ENCODE measurements around the gene WFIKKN2.
A peak's percentile ranks its signal among the peaks of the same experiment; 100 is the strongest.

The WFIKKN2 gene

DNA sequence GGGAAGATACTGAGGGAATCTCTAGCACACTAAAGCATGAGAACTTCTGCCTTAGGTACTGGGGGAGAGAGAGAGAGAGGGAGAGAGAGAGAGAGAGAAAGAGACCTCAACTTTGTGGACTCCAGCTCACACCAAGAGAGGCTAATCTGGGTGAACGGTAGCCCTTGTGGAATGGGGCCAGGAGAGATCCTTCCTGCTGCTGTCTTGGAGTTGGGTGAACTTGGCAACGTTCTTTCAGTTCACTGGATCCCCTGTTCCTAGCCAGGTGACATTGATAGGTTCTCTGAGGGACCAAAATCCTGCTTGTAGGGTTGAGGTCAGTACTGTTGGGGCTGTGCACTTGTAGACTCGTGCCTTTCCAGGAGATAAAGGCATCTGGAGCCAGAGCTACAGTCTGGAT is 26.5 kb upstream of the WFIKKN2 start:
- no peak for DNase-seq

DNA sequence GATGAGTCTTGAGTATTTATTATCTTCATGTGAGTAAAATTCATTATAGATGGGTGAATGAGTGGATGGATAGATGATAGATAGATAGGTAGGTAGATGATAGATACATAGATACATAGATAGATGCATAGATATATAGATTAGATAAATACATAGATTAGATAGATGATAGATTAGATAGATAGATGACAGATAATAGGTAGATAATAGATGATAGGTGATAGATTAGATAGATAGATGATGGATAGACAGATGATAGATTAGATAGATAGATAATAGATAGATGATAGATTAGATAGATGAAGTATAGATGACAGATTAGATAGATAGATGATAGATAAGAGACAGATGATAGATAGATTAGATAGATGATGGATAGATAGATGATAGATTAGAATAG is 21.8 kb upstream of the WFIKKN2 start:
- no peak for DNase-seq

DNA sequence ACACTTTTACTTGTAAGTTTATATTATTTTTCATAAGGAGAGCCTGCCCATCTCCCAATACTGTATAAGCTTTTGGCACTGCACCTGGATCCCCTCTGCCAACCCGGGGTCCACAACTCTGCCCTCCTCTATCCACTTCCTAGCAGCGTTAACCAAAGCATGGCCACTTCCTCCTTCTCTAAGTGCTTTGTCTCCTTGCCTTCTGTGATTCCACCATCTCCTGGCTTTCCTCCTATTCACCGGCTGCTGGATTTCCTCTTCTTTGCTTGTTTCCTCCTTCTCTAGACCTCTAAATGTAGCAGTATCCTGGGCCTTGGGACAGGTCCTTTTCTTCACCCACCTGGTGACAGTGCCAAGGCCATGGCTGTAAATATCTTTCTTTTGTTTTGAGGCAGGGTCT is 20.0 kb upstream of the WFIKKN2 start:
- DNase-seq = no peak

DNA sequence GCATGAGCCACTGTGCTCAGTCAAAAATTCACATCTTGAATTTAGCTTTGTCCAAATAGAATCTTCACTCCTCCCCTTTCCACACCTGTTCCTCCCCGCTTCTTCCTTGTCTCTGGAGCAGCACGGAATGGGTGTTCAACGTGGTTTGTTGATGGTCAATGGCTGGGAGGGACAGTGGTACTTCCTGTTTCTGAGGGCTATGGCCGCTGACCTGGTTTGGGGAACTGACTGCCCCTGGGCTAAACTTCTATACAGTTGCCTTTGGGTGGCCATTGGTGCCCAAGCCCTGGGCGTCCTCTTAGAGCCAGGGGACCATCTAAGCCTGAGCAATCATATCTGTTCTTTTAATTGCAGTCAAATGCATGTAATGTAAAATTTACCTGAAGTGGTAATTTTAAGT is 19.1 kb upstream of the WFIKKN2 start:
- no peak for DNase-seq

DNA sequence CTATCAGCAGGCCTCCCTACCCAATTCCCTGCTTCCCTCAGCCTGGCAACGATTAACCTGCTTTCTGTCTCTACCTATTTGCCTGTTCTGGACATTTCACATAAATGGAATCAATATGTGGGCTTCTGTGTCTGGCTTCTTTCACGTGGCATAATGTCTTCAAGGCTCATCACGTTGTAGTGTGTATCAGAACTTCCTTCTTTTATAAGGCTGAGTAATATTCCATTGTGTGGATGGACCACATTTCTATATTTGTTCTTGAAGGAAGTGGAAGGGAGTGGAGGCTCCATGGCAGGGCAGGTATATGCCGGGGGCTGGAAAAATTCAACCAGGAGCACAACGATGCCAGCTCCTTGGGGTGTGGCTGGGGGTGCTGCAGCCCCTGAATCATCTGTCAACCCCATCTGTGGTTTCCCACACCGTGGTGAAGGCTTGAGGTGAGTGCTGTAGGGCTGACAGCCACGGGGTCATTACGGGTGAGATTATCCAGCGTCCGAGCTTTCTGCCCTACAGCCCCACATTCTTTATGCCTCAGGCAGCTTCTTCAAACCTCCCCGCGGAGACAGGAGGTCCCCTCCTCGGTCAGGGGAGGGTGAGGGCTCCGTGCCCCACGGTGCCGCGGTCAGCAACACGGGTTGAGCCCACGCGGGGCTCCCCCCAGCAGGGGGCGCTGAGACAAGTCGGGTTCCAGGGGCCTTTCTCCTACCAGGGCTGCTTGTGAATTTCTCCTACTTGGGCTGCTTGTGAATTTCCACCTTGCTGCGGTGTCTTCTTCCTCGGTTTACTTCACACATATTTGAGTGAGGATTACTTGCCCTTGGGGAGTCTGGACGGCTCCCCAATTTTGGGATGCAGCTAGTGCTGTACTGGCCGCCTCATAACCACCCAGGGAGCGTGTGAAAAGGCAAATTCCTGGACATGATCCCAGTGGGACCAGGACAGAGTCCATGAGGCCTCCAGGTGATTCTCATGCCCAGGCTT is 18.3 kb upstream of the WFIKKN2 start:
- peak; percentile 67 for DNase-seq

DNA sequence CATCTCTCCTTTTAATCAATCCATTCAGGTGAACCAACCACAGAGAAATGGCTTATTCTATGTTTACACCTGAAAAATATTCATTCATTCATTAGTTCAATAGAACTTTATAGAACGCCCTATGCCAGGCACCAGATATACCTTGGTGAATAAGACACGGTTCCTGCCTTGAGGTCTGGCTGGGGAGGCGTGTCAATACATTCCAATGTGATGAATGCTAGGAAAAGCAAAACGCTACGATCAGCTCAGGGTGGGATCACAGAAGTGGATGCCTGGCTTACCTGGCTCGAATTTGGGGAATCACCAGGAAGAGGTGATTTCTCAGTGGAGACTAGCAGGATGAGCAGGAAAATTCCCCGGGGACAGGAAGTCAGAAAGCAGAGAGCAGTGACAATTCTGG is 17.5 kb upstream of the WFIKKN2 start:
- no peak for DNase-seq

DNA sequence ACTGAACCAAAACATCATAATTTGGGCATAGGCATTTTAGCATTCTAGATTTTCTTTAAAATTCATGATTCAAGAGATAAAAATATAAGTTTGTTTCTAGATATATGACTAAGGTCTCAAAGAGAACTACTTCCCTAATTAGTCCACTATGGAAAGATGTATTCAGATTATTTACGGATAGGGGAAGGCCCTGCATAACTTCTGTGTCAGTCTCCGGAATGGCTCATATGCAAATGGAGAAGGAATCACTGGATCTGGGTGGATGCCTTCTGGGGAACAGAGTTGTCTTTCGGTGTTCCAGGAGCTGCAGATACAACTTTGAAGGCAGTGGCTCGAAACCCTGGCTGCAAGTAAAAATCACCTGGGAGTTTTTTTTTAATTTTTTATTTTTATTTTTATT is 17.1 kb upstream of the WFIKKN2 start:
- DNase-seq = no peak

DNA sequence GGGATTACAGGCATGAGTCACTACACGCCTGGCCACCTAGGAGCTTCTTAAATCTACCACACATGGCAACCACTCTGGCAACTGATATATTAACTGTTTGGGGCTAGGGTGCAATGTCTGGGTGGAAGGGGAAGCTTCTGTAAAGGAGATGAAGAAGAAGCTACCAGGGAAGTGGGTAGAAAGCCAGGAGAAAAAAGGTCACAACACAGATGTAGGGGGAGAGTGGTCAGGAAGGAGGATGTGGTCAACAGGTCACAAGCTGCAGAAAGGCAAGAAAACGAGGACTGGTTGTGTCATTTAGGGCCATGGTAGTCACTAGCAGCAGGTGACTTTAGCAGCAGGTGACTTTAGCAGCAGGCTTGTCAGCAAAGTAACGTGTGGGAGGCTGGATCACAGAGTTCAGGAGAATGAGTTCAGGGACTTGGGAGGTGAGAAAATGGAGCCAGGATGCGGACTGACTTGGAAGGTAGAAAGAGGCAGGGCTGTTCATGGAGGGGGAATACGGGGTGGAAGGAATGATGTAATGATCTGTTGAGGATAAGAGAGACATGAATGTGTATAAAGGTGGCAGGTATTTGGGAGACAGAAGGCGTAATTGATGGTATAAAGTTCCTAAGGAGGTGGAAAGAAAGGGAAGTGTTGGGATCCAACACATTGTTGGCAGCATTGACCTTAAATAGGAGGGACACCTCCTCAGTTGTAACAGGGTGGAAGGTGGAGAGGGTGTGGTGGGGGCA is 16.3 kb upstream of the WFIKKN2 start:
- DNase-seq = no peak

DNA sequence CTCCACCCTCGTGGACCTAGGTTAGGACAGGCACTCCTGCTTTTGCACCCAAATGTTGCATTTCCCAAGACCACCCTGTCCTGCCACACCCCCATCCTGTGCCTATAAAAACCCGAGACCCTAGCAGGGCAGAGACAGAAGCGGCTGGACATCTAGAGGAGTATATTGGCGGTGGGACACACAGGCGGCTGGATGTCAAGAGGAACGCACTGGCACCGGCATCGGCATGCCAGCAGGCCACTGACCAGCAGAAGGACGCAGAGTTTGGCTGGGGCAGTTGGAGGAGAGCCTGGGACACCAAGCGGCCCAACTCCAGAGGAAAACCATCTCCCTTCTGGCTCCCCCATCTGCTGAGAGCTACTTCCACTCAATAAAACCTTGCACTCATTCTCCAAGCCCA is 14.7 kb upstream of the WFIKKN2 start:
- no peak for DNase-seq

DNA sequence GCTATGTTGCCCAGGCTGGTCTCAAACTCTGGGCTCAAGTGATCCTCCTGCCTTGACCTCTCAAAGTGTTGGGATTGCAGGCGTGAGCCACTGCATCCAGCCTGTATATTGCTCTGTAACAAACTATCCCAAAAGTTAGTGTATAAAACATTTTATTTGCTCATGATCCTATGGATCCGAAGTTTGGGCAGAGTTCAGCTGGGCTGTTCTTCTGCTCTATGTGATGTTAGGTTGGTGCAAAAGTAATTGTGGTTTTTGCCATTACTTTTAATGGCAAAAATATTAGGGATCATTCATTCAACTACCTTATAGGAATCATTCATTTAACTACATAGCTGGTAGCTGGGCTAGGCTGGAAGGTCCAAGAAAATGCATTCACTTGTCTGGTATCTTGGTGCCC is 12.8 kb upstream of the WFIKKN2 start:
- no peak for DNase-seq

DNA sequence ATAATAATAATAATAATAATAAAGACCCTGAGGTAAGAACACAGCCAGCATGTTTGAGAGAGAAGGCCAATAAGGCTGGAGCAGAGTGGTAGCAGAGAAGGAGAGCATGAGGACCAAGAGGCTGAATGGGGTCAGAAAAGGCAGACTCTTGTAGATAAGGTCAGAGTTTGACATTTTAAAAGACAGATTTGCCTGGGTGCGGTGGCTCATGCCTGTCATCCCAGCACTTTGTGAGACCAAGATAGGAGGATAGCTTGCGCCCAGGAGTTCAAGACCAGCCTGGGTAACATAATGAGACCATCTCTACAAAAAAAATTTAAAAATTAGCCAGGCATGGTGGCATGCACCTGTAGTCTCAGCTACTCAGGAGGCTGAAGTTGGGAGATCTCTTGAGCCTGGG is 11.0 kb upstream of the WFIKKN2 start:
- no peak for DNase-seq

DNA sequence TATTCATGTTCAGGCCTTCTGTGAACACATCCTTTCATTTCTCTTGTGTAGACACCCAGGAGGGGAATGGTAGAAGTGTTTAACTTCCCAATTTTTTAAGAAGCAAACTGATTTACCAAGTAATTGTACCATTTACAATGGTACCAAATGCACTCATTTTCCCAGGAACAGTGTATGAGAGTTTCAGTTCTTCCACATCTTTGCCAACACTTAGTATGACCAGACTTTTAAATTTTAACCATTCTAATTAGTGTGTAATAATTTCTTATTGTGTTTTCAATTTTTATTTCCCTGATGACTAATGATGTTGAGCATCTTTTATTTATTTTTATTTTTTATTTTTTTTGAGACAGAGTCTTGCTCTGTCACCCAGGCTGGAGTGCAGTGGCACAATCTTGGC is 10.2 kb upstream of the WFIKKN2 start:
- no peak for DNase-seq

DNA sequence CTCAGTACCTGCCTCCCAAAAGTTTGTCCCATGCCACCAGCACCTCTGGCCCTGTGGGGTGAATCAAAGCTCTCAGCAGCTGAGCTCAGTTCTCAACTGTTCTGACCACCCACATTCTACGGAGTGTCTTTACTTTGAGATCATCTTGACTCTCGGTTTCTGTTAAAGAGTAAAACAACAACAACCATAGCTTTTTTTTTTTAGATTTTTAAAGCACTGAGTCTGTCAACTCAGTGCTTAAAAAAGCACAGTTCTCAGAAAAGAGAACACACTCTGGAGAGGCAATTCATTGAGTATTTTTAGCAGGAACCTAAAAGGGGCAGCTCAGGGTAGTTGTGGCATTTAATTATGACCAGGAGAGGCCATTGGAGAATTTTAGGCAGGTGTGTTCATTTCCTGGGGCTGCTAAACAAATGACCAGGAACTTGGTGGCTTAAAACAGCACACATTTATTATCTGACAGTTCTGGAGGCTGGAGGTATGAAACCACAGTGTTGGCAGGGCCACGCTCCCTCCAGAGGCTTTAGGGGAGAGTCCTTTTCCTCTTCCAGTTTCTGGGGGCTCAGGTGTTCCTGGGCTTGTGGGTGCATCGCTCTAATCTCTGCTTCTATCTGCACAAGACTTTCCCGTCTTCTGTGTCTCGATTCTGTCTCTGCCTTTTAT is 6.7 kb upstream of the WFIKKN2 start:
- DNase-seq = no peak

DNA sequence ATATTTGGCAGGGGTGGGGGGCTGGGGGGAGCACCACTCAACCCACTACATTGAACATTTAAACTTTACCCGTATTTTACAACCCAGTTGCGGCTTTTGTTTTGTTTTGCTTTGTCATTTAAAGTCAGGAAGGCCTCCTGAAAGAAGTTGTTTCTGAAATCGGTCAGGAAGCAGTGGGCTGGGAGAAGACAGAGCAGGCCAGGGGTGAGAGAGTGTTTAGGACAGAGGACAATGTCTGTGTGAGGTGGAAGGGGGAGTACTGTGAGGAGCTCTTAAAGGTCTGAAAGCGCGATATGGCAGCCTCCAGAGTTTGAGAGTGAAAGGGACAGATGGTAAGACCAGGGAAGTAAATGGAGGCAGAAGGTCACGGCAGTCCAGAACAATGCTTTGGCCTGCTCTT is 6.1 kb upstream of the WFIKKN2 start:
- DNase-seq = no peak

DNA sequence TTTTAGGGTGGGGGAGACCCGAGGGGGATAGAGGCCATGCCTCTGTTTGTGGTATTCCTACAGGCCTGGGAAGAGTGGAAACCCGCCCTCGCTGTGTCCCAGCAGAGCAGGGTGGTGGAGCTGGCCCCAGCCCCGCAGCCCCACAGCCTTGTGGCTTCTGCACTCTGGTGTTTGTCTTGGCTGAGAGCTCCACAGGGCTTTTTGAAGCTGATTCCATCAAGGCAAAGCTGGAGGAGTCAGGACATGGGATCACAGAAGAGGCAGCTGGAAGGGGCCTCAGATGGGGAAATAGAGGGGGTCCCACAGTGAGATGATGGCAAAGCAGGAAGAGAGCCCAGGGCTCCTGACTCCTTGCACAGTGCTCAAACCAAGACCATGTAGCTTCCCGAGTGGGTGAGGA is 5.0 kb upstream of the WFIKKN2 start:
- no peak for DNase-seq

DNA sequence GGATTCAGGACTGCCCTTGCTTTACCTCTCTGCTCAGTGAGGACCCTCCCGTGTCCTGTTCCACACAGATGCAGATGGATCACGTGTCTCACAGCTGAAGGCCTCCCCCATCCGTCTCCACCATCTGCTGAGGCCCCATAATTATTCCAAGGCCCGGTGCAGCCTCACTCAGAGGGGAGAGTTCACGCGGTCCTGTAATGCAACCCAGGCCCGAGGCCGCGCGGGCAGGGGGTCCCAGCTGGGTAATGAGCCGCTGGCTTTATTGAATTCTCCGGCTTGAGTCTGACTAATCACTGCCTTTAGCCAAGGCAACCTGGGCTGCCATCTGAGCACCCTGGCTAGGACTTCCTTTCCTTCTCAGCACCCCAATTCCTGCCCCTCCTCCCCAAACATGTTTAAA is 4.4 kb upstream of the WFIKKN2 start:
- no peak for DNase-seq

DNA sequence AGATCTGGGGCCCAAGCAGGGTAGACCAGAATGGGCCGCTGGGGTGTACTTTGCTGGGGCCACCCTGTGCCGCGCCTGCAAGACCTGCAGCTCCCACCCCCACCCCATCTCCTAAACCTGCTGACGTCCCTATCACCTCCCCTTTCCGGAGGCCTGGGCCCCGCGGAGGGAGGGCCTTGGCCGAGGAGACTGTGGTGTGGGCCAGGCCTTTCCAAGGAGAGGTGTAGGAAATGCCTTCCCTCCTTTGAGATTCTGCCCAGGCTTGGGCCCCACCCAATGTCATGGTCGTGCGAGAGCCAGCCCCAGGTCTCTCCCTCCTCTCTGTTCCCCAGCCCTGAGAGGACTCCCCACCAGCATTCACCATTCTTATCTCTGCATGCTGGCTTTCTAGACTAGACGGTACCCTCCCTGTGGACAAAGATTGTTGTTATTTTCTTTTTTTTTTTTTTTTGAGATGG is 3.9 kb upstream of the WFIKKN2 start:
- no peak for DNase-seq

DNA sequence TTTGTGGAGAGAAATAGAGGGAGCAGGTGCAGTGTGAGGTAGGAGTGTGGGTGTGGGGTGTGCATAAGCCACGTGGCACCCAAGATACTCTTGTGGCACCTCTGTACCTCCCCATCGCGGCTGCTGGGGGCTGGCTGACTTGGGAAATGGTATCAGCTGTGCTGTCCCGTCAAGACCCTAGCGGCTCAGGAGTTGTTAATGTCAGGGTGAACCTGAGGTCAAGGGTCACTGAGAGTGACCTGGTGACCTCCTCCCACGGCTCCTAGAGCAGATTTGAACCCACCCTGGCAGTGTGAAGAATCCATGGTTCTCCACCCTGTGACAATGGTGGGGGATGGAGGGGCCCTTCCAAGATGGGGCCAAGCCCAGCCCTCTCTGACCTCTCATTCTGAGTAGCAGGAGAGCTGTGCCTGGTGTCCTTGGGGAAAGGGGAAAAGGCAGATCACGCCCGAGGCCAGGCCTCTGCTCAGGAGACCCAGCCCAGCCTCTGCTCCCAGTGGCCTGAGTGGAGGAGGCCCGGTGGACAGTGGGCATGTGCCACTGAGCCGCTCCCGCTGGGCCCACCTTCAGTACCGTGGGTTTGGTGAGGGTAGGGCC is 3.0 kb upstream of the WFIKKN2 start:
- DNase-seq = no peak

DNA sequence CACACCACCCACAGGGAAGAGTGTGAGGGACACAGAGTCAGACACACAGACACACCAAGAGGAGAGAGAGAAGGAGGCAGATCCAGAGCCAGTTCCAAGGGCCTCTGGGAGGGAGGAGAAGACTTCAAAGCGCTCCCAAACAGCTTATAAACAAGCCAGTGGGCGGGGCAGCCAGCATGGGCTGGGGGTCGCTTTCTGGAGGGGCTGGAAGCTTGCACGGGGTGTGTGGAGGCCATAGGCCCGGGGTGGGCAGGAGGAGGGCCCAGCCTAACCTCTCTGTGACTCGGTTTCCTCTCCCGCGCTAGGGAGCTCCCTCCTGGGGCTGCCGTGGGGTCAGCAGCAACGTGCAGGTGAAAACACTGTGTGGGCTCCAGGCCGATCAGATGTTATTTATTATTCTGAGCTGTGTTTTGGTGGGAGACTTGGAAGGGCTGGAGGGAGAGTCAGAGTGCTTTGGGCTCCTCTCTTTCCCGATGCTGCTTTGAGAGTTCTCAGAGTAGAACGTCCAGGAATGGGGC is 2.5 kb upstream of the WFIKKN2 start:
- no peak for DNase-seq

DNA sequence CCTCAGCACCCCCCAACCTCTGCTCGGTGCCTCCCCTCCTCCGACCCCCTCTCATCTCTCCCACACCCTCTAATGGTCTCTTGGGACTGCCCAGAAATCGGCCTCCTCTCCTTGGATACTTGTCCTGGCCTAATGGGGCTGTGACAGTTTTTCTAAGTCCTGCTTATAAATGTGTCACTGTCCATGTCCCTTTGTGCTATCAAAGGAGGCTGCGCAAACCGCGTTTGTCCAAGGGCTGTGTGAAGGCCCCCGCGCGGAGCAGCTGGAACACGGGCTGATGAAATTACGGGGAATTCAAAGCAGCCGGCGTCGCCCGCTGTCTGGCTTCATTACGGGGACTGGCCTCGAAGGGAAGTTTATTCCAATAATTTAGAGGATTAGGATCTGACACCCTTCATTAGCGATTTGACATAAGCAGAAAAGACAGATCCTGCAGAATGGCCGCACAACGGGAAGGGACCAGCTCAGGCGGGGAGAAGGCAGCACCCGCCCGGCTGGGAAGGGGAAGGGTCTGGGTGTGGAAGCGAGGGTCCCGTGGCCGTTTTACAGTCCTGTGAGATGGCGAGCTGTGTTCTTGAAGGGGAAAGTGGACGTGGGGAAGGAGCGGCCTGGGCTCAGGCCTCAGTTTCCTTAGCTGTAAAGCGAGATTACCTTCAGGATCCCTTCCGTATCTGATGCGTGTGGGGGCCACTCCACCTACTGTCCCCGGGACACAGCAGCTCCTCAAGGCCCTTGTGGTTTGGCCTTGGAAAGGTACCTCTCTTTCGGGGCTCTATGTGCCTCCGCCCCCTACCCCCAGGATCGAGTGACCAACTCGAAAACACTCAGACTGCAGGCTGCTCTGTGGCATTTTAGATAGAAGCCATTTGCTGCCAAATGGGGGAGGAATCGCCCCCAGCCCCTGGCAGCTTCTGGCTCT is 1.6 kb upstream of the WFIKKN2 start:
- DNase-seq = no peak

DNA sequence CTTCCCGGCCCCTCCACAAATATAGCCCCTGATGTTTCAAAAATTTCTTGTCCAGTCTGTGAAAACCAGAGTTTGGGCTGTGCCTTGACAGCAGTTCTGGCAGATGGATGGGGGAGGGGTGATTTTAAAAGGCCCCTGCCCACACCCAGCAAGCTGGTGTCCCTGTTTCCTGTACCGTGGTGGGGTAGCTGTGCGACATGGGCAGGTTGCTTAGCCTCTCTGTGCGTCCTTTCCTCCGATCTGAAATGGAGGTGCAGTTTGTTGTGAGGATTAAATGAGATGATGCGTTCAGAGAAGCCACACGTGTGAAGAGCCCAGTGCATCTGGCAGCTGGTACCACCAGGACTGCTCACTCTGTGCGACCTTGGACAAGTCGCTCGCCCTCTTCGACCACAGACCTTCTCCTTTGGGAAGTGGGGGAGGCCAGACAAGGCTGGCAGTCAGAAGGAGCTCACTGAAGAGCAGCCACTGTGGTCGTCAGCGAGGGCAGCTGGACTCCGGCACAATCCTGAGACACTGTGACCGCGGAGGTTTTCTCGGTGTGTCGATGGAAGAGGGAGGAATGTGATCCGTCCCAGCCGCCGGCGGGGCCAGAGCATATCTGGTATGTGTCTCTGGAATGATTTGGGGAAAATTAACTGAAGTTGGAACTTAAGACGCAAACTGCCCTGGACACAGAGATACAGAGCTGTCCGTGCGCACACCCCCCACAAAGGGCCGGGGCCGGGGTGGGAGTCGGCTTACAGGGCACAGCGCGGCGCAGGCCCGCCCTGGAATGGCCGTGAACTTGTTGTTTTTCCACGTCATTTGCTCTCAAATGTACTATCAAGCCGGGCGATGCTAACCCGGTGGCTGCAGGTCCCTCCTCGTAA is 721 bp upstream of the WFIKKN2 start:
- DNase-seq = no peak
